ENCODE data around the gene ADAM11.
"Not testable (repeated sequence)": the region's sequence is repeated elsewhere in the genome, so short reads cannot be mapped to it uniquely, and the experiment has no call there.

The ADAM11 gene

DNA sequence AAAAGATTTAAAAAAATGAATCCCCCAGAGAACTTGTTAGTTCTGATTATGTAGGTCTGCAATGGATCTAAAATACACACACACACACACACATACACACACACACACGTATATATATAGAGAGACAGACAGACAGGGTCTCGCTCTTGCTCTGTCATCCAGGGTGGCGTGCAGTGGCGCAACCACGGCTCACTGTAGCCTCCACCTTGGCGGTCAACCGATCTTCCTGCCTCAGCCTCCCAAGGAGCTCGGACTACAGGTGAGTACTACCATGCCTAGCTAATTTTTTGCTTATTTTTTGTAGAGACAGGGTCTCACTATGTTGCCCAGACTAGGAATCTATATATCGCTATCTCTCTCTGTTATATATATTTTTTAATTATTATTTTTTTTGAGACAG, 37.9 kb downstream of the ADAM11 start:
- no peak for DNase-seq

DNA sequence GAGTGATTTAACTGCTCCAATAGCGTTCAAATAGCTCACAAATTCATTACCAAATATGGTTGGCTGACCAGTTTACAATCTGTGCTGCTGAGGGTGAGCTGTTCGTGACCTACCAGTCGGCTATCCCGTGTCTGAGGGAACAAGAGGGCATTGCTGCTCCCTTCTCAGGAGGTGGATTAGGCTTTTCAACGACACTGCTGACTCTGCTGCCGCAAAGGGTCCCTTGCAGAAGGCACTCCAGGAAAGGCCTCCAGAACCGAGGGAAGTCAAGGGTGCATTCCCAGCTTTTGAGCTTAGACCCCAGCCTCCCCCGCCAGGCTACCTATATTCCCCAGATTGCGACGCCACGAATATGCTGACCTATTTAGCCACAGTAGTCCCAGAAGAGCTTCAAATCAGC, 39.0 kb downstream of the ADAM11 start:
- DNase-seq: no peak

DNA sequence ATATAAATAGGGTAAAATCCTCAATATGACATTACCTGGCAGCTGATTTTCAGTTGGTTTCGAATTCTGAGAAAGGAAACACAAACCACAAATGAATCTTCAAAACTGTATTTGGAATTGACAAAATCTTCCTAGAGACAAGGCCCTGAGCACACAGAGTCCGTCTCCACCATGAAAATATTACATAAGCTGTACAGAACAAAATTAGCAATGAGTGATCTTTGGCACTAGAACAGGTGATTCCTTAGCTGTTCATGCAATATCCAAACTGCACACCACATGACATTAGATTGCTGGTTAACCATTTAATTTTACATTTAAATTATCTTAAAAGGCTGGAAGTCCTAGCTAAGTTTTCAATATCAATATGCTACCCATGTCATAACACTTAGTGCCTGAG, 39.6 kb downstream of the ADAM11 start:
- no peak for DNase-seq

DNA sequence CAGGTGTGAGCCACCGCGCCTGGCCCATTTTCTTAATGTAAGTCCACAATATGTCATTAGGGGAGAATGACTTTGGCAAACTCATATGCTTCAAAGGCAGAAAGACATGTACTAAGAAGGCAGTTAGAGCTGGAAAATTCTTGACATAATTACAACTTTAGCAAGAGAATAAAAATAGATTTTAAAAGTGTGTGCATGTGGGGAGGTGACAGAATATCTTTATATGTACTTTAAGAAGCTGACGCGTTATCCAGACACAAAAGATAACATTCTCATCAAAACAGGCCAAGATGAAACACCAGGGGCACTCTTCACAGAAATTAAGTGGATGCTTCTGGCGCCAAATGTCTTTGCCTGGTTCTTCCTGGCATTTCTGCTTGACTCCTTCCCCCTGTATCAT, 43.1 kb downstream of the ADAM11 start:
- DNase-seq: no peak

DNA sequence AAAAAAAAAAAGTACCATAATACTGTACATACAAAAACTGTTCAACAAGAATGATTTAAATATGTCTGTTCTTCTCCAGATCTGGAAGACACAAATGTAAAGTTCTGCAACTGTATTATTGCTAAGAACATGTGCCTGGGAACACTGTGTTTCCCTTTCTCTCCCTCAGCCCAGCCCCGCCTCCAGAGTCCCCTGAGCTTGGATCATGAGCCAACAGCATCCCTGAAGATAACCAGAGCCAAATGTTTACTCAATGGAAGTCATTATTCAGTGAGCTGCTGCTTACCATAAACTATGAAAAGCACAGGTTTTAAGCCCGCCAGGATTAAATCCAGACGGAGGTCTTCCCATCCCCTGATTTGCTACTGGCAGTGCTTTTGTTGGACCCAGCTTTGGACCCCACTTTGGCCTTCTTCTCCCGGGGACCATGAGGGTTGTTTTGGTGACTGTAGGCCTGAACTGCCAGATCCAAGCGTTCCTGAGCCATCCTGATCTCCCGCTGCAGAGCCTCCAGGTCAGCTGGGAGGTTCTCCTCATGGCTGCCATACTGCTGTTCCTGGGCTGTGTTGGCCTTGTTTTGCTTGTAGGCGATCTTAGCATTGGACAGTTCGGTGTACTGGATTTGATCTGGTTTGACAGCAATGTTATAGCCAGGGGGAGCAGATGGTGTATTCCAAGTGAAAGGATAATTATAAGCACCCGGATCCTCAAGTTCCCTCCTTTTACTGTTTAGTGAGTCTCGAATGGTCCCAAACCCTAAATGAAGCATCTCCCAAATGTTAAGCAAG, 45.7 kb downstream of the ADAM11 start:
- no peak for DNase-seq

DNA sequence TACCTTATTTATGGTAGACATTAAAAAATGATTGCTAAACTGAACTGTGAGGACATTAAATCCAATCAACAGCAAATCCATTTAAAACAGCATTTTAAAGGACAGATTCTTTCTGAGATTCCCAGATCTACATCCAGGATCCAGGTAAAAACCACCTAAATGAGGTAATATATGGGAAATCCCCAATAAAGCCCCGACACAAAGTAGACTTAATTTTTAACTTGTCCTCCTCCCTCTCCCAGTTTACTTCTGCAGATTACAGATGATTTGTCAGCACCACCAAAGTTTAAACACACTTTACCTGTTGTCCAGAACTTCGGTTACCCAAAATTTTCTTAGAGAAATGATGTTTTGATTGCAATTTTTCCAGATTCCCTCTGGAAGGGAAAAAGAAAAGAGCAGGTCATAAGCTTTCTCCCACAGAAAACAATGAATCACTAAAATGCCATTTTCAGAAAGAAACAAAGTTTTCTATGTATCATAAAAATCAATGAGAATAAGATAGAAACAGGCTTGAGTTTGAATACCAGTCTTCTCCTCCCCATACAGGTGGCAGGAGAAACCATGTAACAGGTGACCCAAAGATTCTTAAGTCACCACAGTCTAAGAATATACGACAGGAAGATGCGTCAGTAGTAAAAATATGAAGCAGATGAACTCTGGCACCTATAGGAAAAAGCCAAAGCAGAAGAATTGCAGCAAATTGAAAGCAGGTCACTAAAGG, 48.5 kb downstream of the ADAM11 start:
- DNase-seq: no peak

DNA sequence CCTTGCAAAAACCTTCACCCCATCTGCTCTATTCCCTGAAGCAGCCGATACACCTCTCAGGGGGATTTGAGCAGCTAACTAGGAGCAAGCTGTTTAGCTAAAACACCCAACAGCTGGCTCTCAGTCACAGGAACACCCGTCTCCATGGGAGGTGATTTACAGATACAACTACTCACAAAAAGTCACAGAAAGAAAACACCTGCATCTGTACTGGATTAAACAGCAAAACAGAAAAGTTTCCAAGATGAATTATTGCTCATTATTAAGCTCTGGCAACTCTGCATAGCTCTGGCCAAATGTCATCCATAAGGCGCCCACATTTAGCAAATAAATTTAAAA, 49.0 kb downstream of the ADAM11 start:
- DNase-seq: no peak

DNA sequence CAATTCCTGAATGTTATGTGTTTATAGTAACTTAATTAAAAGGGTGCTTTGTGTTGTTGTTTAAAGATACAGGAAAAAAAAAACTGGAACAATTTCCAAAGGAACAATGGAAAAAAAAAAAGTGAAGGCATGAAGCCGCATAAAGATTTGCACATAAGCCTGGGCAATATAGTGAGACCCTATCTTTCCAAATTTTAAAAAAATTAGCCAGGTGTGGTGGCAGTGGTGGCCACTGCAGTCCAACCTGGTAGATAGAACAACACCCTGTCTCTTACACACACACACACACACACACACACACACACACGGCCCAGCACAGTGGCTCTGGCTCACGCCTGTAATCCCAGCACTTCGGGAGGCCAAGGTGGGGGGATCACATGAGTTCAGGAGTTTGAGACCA, 49.4 kb downstream of the ADAM11 start:
- DNase-seq: no peak

DNA sequence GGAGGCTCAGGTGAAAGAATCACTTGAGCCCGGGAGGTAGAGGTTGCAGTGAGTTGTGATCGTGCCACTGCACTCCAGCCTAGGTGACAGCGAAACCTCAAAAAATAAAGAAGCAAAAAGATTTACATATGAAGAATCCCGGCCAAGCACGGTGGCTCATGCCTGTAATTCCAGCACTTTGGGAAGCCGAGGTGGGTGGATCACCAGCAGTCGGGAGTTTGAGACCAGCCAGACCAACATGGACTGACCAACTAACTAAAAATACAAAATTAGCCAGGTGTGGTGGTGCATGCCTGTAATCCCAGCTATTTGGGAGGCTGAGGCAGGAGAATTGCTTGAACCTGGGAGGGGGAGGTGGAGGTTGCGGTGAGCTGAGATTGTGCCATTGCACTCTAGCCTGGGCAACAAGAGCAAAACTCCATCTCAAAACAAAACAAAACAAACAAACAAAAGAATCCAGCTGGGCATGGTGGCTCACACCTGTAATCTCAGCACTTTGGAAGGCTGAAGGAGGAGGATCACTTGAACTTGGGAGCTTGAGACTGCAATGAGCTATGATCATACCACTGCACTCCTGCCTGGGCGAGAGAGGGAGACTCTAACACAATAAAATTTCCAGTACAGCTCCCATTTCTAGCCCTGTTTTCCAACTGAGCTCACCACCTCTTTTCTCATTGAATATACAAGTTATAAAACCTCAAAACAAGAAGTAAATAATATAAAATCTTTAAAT, 50.0 kb downstream of the ADAM11 start:
- not testable (repeated sequence) for DNase-seq

DNA sequence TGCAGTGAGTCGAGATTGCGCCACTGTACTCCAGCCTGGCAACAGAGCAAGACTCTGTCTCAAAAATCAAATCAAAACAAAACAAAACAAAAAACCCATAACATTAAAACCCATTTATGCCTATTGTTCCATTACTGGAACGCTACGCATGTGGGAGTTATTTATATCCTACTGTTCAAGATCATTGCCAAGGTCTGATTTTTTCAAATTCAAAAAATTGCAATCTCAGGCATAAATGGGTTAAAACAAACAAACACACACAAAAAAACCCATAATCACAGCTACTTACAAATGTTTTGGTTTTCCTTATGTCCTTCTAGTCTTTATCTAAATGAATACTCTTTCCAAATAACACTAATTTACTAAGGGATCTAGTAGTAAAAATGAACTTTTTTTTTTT, 53.5 kb downstream of the ADAM11 start:
- no peak for DNase-seq

DNA sequence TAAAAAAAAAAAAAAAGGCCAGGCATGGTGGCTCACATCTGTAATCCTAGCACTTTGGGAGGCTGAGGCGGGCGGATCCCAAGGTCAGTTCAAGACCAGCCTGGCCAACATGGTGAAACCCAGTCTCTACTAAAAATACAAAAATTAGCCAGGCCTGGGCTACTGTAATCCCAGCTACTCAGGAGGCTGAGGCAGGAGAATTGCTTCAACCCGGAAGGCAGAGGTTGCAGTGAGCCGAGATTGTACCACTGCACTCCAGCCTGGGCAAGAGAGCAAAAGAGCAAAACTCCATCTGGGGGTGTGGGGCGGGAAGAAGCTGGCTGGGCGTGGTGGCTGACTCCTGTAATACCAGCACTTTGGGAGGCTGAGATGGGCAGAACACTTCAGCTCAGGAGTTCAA, 59.7 kb downstream of the ADAM11 start:
- not testable (repeated sequence) for DNase-seq

DNA sequence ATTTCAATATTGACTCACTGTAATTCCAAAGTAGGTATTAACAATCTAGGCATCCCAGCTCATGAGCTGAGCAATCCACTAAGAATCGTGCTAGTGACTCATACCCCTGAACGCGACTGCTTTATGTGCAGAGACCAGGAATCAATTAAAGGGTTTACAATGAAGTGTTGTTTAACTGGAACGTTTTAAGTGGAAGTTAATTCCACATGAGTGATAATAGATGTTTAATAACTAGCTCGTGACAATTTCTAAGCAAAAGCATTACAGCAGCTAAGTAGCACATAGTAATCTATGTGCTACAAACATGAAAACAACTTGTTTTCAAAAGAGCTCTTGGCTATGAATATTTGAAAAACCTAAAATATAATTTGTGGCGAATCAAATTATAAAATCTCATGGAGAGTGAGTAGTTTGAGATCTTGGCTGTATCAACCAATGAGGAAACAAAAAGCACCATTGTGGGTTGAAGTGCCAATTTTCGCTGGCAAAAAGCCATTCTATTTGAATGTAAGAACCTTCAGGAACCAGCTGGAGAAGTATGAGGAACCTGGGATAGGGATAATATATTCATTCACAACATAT, 61.9 kb downstream of the ADAM11 start:
- DNase-seq: no peak

DNA sequence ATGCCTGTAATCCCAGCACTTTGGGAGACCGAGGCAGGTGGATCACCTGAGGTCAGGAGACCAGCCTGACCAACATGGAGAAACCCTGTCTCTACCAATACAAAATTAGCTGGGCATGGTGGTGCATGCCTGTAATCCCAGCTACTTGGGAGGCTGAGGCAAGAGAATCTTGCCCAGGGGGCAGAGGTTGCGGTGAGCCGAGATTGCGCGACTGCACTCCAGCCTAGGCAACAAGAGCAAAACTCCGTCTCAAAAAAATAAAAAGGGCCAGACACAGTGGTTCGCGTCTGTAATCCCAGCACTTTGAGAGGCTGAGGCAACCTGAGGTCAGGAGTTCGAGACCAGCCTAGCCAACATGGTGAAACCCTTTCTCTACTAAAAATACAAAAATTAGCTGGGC, 66.4 kb downstream of the ADAM11 start:
- DNase-seq: not testable (repeated sequence)

DNA sequence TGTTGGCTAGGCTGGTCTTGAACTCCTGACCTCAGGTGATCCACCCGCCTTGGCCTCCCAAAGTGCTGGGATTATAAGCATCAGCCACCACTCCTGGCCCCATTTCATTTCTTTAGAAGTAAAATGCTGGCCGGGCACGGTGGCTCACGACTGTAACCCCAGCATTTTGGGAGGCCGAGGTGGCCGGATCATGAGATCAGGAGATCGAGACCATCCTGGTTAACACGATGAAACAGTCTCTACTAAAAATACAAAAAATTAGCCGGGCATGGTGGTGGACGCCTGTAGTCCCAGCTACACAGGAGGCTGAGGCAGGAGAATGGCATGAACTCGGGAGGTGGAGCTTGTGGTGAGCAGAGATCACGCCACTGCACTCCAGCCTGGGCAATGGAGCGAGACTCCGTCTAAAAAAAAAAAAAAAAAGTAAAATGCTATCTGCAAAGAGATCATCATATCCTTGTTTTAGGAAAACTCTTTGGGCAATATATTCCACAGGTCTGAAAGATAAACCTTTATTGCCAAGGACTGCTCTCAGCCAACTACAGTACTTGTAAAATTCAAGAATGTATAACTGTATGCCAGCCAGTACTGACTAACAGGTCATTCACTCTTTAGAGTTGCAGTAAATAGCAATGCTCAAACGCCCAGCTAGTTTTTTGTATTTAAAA, 67.5 kb downstream of the ADAM11 start:
- DNase-seq: no peak

DNA sequence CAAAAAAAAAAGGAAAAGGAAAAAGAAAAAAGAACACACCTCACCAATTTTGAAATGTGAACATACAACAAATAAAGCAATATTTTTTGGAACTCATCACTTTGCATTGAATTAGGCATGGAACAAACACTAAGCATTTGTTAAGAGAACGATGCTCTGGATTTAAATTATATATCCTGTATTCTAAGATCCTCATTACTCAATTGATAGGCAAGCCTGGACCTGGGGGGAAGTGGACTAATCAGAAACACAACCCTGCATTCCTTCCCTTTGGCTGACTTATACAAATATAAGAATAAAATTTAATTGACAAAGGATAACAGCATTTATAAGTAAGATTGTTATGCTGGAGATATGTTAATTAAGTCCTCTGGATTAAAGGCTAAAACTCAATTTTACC, 69.1 kb downstream of the ADAM11 start:
- DNase-seq: no peak

DNA sequence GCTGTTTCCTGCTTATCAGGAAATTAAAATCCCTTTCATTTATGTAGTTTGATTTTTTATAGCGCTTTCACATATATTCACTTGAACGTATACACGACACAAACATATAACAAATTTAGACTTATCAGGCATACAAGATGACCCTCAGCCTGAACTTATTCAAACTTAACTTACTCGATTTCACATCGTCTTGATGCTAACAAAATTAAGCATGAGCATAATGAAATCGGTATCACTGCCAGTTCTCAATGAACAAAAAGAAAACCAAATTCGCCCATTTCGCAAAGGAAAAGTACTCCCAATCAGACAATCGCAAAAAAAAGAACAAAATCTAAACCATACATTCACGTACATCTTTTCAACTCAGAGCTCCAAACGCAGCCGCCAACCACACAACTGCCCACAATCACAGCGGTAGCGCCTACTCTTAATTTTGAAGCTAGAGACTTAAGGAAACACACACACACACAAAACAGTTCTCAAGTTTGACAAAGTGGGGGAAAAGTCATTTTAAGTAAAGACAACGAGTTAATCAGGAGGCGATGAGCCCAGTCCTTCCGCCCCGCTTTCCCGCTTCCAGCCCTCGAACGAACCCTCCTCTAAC, 70.2 kb downstream of the ADAM11 start:
- DNase-seq: peak; percentile 16

DNA sequence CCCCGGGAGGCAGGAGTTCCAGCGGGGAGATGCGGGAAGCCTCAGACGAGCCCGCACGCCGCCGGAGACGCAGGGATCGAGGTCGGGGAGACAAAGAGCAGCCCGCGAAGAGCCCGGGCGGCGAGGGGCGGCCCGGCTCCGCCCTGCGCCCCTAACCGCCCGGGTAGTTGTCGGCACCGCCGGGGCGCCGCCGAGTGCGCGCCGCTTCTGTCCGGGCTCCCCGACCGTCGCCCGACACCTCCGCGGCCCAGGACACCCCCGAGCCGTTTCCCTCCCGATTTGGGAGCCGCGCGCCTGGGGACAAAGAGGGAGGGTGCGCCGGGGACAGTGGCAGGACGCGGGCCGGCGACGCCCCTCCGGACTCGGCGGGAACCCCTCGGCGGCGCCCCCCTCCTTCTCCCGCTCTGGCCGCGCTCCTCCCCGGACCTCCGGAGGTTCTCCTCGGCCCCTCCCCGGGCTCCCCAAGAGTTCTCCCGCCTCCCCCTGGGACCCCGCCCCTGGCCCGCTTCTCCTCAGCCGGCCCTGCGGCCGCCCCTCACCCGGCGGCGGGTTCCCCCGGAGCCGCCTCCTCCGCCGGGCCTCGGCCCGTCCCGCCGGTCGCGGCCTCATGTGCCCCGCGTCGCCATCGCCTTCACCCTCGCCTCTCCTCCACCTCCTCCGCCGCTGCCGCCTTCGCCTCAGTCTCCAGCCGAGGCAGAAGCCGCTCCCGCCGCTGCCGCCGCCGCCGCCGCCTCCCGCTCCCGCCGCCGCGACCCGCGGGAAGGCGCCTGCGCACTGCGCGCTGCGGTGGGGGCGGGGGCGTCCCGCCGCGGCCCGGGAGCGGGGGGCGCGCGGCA, 71.0 kb downstream of the ADAM11 start, which contains the start of gene GJC1:
Gene GJC1 (minus strand): TSS at position 765 of the 836 bp plus-strand sequence. CDS start 24,470 bp downstream, outside the sequence.
- peak; percentile 5 for DNase-seq

DNA sequence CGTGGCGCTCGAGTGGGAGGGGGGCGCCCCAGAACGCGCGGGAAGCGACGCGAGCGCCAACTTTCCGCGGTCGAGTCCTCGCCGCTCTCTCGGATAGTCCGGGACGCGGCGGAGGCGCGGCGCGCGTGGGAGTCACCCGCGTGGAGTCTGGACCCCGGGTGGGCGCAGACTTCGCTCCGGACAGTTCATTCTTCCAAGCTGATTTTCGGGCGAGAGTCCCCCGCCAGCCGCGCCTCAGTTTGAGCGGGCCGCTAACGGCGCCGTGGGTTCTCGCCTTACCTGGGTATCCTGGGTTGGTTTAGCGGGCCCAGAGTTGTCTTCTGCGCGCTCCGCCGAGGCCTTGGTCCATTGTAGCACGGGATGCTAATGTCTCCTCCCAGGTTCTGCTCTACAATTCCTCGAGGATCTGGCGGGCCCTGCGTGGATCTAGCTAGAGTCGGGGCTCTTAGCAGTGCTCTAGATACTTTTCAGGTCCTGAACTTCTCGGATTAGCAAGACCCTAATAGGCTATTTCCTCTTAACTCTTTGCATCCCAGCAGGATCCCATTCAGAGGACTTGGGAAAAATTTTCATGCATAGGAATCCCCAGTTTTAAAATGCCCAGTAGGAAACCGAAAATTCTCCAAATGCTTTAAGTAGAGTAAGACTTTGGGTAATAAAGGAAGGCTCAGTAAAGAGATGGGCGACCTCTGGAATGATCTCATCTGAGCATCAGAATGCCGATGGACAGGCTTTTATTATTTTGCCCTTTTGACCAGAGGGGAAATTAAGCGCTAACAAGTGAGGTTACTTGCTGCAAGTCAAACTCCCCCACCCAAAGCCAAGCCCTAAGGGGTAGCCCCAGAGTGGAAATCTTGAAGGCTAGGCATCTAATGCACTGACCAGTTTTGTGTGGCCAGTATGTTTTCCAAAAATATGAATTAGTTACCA, 71.8 kb downstream of the ADAM11 start:
- DNase-seq: peak; percentile 4

DNA sequence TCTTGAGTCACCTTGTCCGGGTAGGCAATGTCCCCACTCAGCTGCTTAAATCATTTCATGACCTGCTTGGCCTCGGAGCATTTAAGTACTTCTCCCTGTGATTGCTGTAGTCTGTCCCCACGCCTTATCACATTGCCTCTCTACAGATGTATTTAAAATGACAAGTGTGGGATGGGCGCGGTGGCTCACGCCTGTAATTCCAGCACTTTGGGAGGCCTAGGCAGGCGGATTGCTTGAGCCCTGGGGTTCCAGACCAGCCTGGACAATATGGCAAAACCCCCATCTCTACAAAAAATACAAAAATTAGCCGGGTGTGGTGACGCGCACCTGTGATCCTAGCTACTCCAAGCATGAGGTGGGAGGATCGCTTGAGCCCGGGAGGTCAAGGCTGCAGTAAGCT, 72.6 kb downstream of the ADAM11 start:
- no peak for DNase-seq
